Gastroesophageal sphincter (tissue), 3 donors: ENCODE results near the gene MEOX1.

ENCODE experiments used
- CTCF ChIP-seq, 4 experiments: fragments of 200-600 bp in 2 of 4; fragments of 450-650 bp in 2 of 4; sonication (generic) in 1 of 4; IDR thresholded peaks; one replicate each; pipeline ENCODE4 v1.5.1; 2017 to 2019; ENCODE audit warnings: antibody characterized with exemption in 4 of 4, mild to moderate bottlenecking in 2 of 4, moderate library complexity in 2 of 4
- EP300 ChIP-seq: sonication (generic); formaldehyde crosslinking; IDR thresholded peaks from one replicate; pipeline ENCODE4 v1.6.1; 2017; ENCODE audit warnings: antibody characterized with exemption, mild to moderate bottlenecking
- POLR2A ChIP-seq, 2 donors: fragments of 450-650 bp; IDR thresholded peaks; one replicate each; pipeline ENCODE4 v1.6.1; 2017; ENCODE audit warnings: antibody characterized with exemption in 2 of 2, mild to moderate bottlenecking in 2 of 2, moderate library complexity in 1 of 2
- POLR2AphosphoS5 ChIP-seq: sonication (generic); formaldehyde crosslinking; IDR thresholded peaks from one replicate; pipeline ENCODE4 v1.6.1; 2017; ENCODE audit warnings: antibody characterized with exemption

- TF ChIP-seq EP300 (no peak), CTCF (IDR thresholded peaks at IDR 0.05) (no peak), POLR2A (IDR thresholded peaks at IDR 0.05) (no peak), POLR2AphosphoS5 (no peak)
These were observed 4.2 kb upstream of the MEOX1 start for GRCh38 chr17:43665937-43666236.
